Cardiac septum (tissue), 1 donor: ENCODE measurements around the gene NELFCD. TPM values are rescaled to one million over a fixed set of nuclear protein-coding genes. Genes with fewer than 3 reads are reported as not detected.
"Not testable (repeated sequence)": the region's sequence is repeated elsewhere in the genome, so short reads cannot be mapped to it uniquely, and the experiment has no call there.

Experiments used
- DNase-seq: peaks from one replicate; pipeline ENCODE4 v3.0.0-alpha.2; 2020; ENCODE audit warnings: low spot score
- intact Hi-C: fragments of 100-400 bp; cut with DNase I; formaldehyde crosslinking; loops from one replicate; pipeline ENCODE4 v1.14.0; 2022
- total RNA-seq: library from RNA; stranded (reverse); fragmentation: NEBNext Ultra II Directional; extraction: Animal tissue kit (Norgen Biotek cat#: 25700); gene quantifications from one replicate; pipeline ENCODE4 v1.2.1, GENCODE V29; 2021
- donor health status: DM: no; HTN: no; CAD: no.

The NELFCD gene
- total RNA-seq, 1 donor from 2014 or later: 34.7 TPM

- peak; percentile 90 for DNase-seq
- intact Hi-C loops: loop anchor here (10.0 kb wide), 1 partner anchor 110 kb away; no protein-coding TSS in a partner anchor
These were observed 23.9 kb downstream of the NELFCD start for GRCh38 chr20:59004763-59005522.

- intact Hi-C loops: loop anchor here (1.0 to 10.0 kb wide), 2 partner anchors 24 to 111 kb away; partner anchors contain the start of gene NELFCD
- no peak for DNase-seq
These were observed 24.6 kb downstream of the NELFCD start for GRCh38 chr20:59005523-59006166.

GRCh38 chr20:59006167-59006863, 25.3 kb downstream of the NELFCD start:
- intact Hi-C loops: loop anchor here (1.0 to 10.0 kb wide), 2 partner anchors 25 to 112 kb away; partner anchors contain the start of gene NELFCD
- no peak for DNase-seq

- intact Hi-C loops: loop anchor here (1.0 to 10.0 kb wide), 2 partner anchors 26 to 112 kb away; partner anchors contain the start of gene NELFCD
- peak; percentile 86 for DNase-seq
These were observed 26.0 kb downstream of the NELFCD start, which contains the start of gene CTSZ for GRCh38 chr20:59006864-59007664. TSS of gene CTSZ (minus strand) at chr20:59007254. CDS start at chr20:59007128, 126 bp downstream.

- intact Hi-C loops: loop anchor here (10.0 kb wide), 1 partner anchor 113 kb away; no protein-coding TSS in a partner anchor
- no peak for DNase-seq
These were observed 26.8 kb downstream of the NELFCD start for GRCh38 chr20:59007665-59008511.

- intact Hi-C loops: loop anchor here (10.0 kb wide), 1 partner anchor 114 kb away; no protein-coding TSS in a partner anchor
- no peak for DNase-seq
These were observed 27.8 kb downstream of the NELFCD start for GRCh38 chr20:59008715-59009336.

GRCh38 chr20:59010321-59010994, 29.4 kb downstream of the NELFCD start:
- no peak for DNase-seq
- intact Hi-C loops: no loop called here

GRCh38 chr20:59010995-59011873, 30.2 kb downstream of the NELFCD start:
- no peak for DNase-seq
- intact Hi-C loops: no loop called here

GRCh38 chr20:59011874-59012157, 30.8 kb downstream of the NELFCD start:
- intact Hi-C loops, DNase-seq: not testable (repeated sequence)

- intact Hi-C loops: no loop called here
- DNase-seq: no peak
These were observed 32.2 kb downstream of the NELFCD start for GRCh38 chr20:59013031-59013951.

- intact Hi-C loops: no loop called here
- no peak for DNase-seq
These were observed 33.0 kb downstream of the NELFCD start for GRCh38 chr20:59013959-59014608.

- DNase-seq: no peak
- intact Hi-C loops: no loop called here
These were observed 33.8 kb downstream of the NELFCD start for GRCh38 chr20:59014680-59015389.

GRCh38 chr20:59015411-59015810, 34.4 kb downstream of the NELFCD start:
- intact Hi-C loops: no loop called here
- DNase-seq: no peak
